Glutamatergic neuron (in vitro differentiated cells): ENCODE measurements around the gene HAUS2. TPM values are rescaled to one million over a fixed set of nuclear protein-coding genes. Genes with fewer than 3 reads are reported as not detected.

ENCODE experiments used
- DNase-seq: peaks from one replicate; pipeline ENCODE4 v3.0.0; 2022
- H3K27ac Mint-ChIP-seq: one replicate; pipeline ENCODE4 v1.8.0; 2020; ENCODE audit warnings: mild to moderate bottlenecking, mixed read lengths, inconsistent platforms; ENCODE audit not compliant: unreplicated experiment
- H3K27me3 Mint-ChIP-seq: one replicate; pipeline ENCODE4 v1.8.0; 2020; ENCODE audit warnings: mild to moderate bottlenecking, moderate library complexity, mixed read lengths, inconsistent platforms; ENCODE audit not compliant: unreplicated experiment
- H3K36me3 Mint-ChIP-seq: one replicate; pipeline ENCODE4 v1.8.0; 2020; ENCODE audit warnings: mild to moderate bottlenecking, mixed read lengths, inconsistent platforms; ENCODE audit not compliant: unreplicated experiment
- H3K4me1 Mint-ChIP-seq: one replicate; pipeline ENCODE4 v1.8.0; 2020; ENCODE audit warnings: mild to moderate bottlenecking, low read depth, mixed read lengths, inconsistent platforms; ENCODE audit not compliant: unreplicated experiment
- H3K4me3 Mint-ChIP-seq: one replicate; pipeline ENCODE4 v1.8.0; 2020; ENCODE audit warnings: mild to moderate bottlenecking, mixed read lengths, inconsistent platforms; ENCODE audit not compliant: unreplicated experiment
- H3K9me3 Mint-ChIP-seq: one replicate; pipeline ENCODE4 v1.8.0; 2020; ENCODE audit warnings: mild to moderate bottlenecking, moderate library complexity, mixed read lengths, inconsistent platforms; ENCODE audit not compliant: unreplicated experiment
- CTCF ChIP-seq: fragments of 200-600 bp; sonication (generic); IDR thresholded peaks from one replicate; pipeline ENCODE4 v1.5.0; 2021; ENCODE audit not compliant: partially characterized antibody, unreplicated experiment
- total RNA-seq: library from RNA; stranded (reverse); fragmentation: NEBNext Ultra II Directional; extraction: Animal tissue kit (Norgen Biotek cat#: 25700); gene quantifications from one replicate; pipeline ENCODE4 v1.2.1, GENCODE V29; 2021; ENCODE audit not compliant: unreplicated experiment

The HAUS2 gene
- total RNA-seq, 1 donor from 2014 or later = 24.5 TPM

- no peak for TF ChIP-seq CTCF
- Mint-ChIP-seq H3K27ac (peak overlapping the region; percentile 85), H3K36me3 (peaks cover 23% of the 10 kb centered on the region), H3K27me3 (no peaks in the 10 kb centered on the region), H3K4me3 (no peak overlapping the region), H3K9me3 (peaks cover 9% of the 10 kb centered on the region), H3K4me1 (peaks cover 29% of the 10 kb centered on the region)
- DNase-seq = no peak
Observed at GRCh38 chr15:42605796-42606195, 57.2 kb downstream of the HAUS2 start.

GRCh38 chr15:42608110-42608531, 59.5 kb downstream of the HAUS2 start:
- Mint-ChIP-seq H3K4me3 (peak overlapping the region; percentile 4), H3K9me3 (peaks cover 5% of the 10 kb centered on the region), H3K36me3 (peaks cover 6% of the 10 kb centered on the region), H3K27me3 (no peaks in the 10 kb centered on the region), H3K27ac (peak overlapping the region; percentile 74), H3K4me1 (peaks cover 29% of the 10 kb centered on the region)
- no peak for TF ChIP-seq CTCF
- DNase-seq = no peak

GRCh38 chr15:42608752-42609488, 60.3 kb downstream of the HAUS2 start:
- H3K4me1 Mint-ChIP-seq = peaks cover 26% of the 10 kb centered on the region
- H3K4me3 Mint-ChIP-seq = no peak overlapping the region
- H3K36me3 Mint-ChIP-seq = no peaks in the 10 kb centered on the region
- H3K27me3 Mint-ChIP-seq = no peaks in the 10 kb centered on the region
- DNase-seq = no peak
- peak overlapping the region; percentile 15 for H3K27ac Mint-ChIP-seq
- H3K9me3 Mint-ChIP-seq = peaks cover 5% of the 10 kb centered on the region
- no peak for TF ChIP-seq CTCF

- TF ChIP-seq CTCF = no peak
- Mint-ChIP-seq H3K4me1 (peaks cover 11% of the 10 kb centered on the region), H3K36me3 (no peaks in the 10 kb centered on the region), H3K27ac (no peak overlapping the region), H3K27me3 (no peaks in the 10 kb centered on the region), H3K4me3 (no peak overlapping the region), H3K9me3 (peaks cover 2% of the 10 kb centered on the region)
- DNase-seq = no peak
Observed at GRCh38 chr15:42611532-42611931, 62.9 kb downstream of the HAUS2 start.

- no peaks in the 10 kb centered on the region for H3K36me3 Mint-ChIP-seq
- peaks cover 2% of the 10 kb centered on the region for H3K9me3 Mint-ChIP-seq
- TF ChIP-seq CTCF = no peak
- H3K27me3 Mint-ChIP-seq = no peaks in the 10 kb centered on the region
- H3K4me1 Mint-ChIP-seq = peaks cover 11% of the 10 kb centered on the region
- no peak for DNase-seq
- H3K4me3 Mint-ChIP-seq = no peak overlapping the region
- no peak overlapping the region for H3K27ac Mint-ChIP-seq
Observed at GRCh38 chr15:42612367-42612912, 63.8 kb downstream of the HAUS2 start.
